DMS53 treated with DMSO at 0.1 percent for 48 hours (cell line): Measurements from ENCODE around the gene CELA2A.
"Not testable (repeated sequence)": the region's sequence is repeated elsewhere in the genome, so short reads cannot be mapped to it uniquely, and the experiment has no call there.

Experiments
- DNase-seq: peaks from one replicate; lab custom pipeline; 2025; ENCODE audit not compliant: unreplicated experiment; lab: John Stamatoyannopoulos, UW

The CELA2A gene

GRCh38 chr1:15466955-15467625, 10.6 kb downstream of the CELA2A start:
- DNase-seq: not testable (repeated sequence)

- no peak for DNase-seq
Observed at GRCh38 chr1:15468145-15468544, 11.6 kb downstream of the CELA2A start.

GRCh38 chr1:15469361-15469760, 12.8 kb downstream of the CELA2A start:
- DNase-seq: no peak

GRCh38 chr1:15469821-15470448, 13.4 kb downstream of the CELA2A start:
- peak; percentile 48 for DNase-seq

- not testable (repeated sequence) for DNase-seq
Observed at GRCh38 chr1:15471067-15471466, 14.5 kb downstream of the CELA2A start.

- DNase-seq: not testable (repeated sequence)
Observed at GRCh38 chr1:15471723-15472122, 15.2 kb downstream of the CELA2A start.

GRCh38 chr1:15472587-15472986, 16.1 kb downstream of the CELA2A start:
- DNase-seq: no peak

GRCh38 chr1:15475752-15476314, 19.3 kb downstream of the CELA2A start, which contains the start of gene CELA2B:
Gene CELA2B (plus strand): TSS chr1:15476104. CDS start chr1:15476126, 22 bp downstream.
- no peak for DNase-seq

GRCh38 chr1:15476927-15477326, 20.4 kb downstream of the CELA2A start:
- DNase-seq: no peak

- no peak for DNase-seq
Observed at GRCh38 chr1:15477646-15478212, 21.2 kb downstream of the CELA2A start.

GRCh38 chr1:15479654-15480347, 23.3 kb downstream of the CELA2A start:
- no peak for DNase-seq

GRCh38 chr1:15482455-15482854, 25.9 kb downstream of the CELA2A start:
- DNase-seq: not testable (repeated sequence)

GRCh38 chr1:15482983-15483543, 26.5 kb downstream of the CELA2A start:
- not testable (repeated sequence) for DNase-seq

GRCh38 chr1:15483971-15484370, 27.4 kb downstream of the CELA2A start:
- DNase-seq: no peak

- not testable (repeated sequence) for DNase-seq
Observed at GRCh38 chr1:15484443-15484842, 27.9 kb downstream of the CELA2A start.

- no peak for DNase-seq
Observed at GRCh38 chr1:15485636-15486035, 29.1 kb downstream of the CELA2A start.

GRCh38 chr1:15486844-15487610, 30.5 kb downstream of the CELA2A start:
- DNase-seq: not testable (repeated sequence)

- DNase-seq: no peak
Observed at GRCh38 chr1:15488371-15488770, 31.8 kb downstream of the CELA2A start.

GRCh38 chr1:15489052-15489736, 32.7 kb downstream of the CELA2A start:
- peak; percentile 79 for DNase-seq

GRCh38 chr1:15491010-15491409, 34.5 kb downstream of the CELA2A start:
- DNase-seq: not testable (repeated sequence)
